Neuron (in vitro differentiated cells): ENCODE data around the gene CABLES2.

Source experiments
- H2AFZ ChIP-seq: one replicate; pipeline ENCODE4 v1.6.1; 2013; ENCODE audit warnings: low read depth, mild to moderate bottlenecking, inconsistent platforms, low read length, moderate library complexity
- H3K27me3 ChIP-seq: one replicate; pipeline ENCODE4 v1.6.1; 2013; ENCODE audit warnings: low read length; ENCODE audit not compliant: insufficient read depth
- H3K36me3 ChIP-seq: one replicate; pipeline ENCODE4 v1.6.1; 2013; ENCODE audit warnings: low read length; ENCODE audit not compliant: insufficient read depth
- H3K4me1 ChIP-seq: one replicate; pipeline ENCODE4 v1.6.1; 2013; ENCODE audit warnings: low read length; ENCODE audit not compliant: insufficient read depth
- H3K4me3 ChIP-seq: 2 replicates; pipeline ENCODE4 v1.5.1; 2013; ENCODE audit warnings: mild to moderate bottlenecking, low read length, moderate library complexity
- H3K9me3 ChIP-seq: one replicate; pipeline ENCODE4 v1.6.1; 2013; ENCODE audit warnings: low read length

CABLES2 gene

DNA sequence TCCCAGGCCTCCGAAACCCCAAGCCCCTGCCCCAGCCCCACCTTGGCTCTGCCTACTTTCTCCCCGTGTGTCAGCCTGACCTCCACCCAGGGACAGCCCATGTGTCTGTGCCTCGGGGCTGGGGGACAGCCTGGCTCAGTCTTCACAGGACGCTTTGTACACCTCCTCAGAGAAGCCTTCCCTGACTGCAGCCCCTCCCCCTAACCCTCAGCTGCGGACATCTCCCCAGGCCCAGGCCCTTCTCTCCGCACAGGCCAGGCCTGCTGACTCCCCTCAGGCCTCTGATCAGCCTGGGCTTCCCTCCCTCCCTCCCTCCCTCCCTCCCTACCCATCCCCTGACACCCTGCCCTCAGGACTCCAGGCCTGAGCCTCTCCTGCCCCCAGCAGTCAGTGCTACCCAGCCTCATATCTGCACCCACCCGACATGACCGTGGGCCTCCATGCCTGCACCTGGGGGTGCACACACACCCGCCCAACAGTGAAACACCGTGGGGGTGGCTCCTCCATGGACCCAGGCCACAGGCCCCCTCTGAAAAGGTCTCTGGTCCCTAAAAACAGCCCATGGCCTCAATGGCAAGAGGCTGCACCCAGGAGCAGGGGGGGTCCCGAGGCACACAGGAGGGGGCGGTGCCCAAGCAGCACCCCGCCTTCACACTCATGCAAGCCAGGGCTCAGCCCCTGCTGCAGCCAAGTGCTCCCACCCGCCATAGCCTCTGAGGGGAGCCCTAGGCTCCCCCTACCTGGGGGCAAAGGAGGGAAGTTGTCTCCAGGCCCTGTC is 52.9 kb downstream of the CABLES2 start:
- Histone ChIP-seq H3K36me3 (peaks cover 28% of the 10 kb centered on the region), H3K9me3 (peaks cover 2% of the 10 kb centered on the region), H3K4me3 (no peak overlapping the region), H3K4me1 (peaks cover 30% of the 10 kb centered on the region), H3K27me3 (no peaks in the 10 kb centered on the region), H2AFZ (no peak overlapping the region)

DNA sequence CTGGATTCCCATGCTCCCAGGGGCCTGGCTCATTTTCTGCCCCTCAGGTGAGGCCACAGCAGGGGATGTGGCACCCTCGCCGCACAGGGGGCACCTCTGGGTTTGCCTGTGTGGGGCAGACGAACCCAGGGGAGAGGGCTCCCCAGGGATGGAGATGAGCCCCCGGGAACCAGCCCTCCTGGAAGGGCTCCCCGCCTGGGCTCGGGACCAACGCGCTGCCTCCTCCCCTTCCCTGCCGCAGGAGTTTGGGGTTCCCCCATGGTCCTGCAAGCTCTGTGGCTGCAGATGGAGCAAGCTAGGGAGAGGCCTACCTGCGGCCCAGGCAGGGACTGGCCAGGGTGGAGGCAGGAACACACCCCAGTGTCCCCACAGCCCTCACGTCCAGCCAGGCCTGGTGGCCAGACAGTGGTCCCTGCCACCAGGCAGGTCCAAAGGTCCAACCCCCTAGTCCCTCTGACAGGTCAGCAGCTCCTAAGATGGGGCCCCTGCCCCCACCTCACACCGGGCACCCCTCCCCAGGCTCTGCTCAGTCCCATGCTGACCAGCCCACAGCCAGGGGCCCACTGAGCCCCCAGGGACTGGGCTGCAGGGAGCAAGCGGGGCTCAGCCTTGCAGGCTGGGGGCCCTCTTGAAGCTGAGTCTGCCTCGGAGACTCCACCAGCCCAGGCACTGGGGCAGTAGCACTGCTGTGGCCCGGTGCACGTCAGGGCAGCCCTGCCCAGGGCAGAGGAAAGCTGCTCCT is 53.6 kb downstream of the CABLES2 start:
- H3K27me3 ChIP-seq: no peaks in the 10 kb centered on the region
- H3K4me1 ChIP-seq: peaks cover 30% of the 10 kb centered on the region
- peaks cover 6% of the 10 kb centered on the region for H3K9me3 ChIP-seq
- peaks cover 29% of the 10 kb centered on the region for H3K36me3 ChIP-seq
- no peak overlapping the region for H2AFZ ChIP-seq
- no peak overlapping the region for H3K4me3 ChIP-seq

DNA sequence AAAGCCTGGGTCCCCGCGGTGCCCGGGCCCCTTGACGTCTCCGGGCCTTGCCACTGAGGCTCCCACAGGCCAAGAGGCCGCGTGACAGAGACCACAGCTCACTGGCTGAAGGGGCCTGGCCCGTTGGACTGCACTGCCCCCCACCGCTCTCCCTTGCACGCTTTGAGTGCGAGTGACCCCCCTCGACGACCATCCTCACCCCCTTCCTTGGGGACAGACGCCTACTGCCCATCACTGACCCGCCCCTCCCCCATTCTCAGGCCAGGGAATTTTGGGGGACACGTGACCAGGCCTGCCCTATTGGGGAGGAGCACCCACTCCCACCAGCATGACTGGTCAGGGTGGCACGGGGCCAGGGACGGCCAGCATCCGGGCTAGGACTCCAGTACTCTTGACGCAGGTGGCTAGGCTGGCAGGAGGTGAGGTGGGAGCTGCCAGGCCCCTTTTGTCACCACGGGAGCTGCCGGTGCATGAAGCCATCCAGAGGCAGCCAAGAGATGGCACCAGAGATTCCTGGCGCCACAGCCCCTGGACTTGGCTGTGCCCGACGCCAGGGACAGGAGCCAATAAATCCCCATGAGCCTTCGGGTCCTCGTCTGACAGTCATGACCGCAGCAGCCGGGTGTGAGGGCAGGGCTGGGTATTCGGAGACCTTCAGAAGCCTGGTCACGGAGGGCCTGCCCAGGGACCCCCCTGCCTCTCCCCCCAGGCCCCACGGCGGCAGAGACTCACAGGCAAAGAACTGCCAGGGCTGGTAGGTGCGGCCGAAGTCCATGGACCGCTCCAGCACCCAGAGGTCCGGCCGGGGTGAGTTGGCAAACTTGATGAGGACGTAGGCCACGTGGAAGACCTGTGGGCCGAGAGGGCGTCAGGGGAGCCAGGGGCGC is 54.4 kb downstream of the CABLES2 start:
- Histone ChIP-seq H3K4me1 (peaks cover 28% of the 10 kb centered on the region), H3K9me3 (peaks cover 8% of the 10 kb centered on the region), H3K4me3 (no peak overlapping the region), H2AFZ (no peak overlapping the region), H3K27me3 (no peaks in the 10 kb centered on the region), H3K36me3 (peaks cover 32% of the 10 kb centered on the region)

DNA sequence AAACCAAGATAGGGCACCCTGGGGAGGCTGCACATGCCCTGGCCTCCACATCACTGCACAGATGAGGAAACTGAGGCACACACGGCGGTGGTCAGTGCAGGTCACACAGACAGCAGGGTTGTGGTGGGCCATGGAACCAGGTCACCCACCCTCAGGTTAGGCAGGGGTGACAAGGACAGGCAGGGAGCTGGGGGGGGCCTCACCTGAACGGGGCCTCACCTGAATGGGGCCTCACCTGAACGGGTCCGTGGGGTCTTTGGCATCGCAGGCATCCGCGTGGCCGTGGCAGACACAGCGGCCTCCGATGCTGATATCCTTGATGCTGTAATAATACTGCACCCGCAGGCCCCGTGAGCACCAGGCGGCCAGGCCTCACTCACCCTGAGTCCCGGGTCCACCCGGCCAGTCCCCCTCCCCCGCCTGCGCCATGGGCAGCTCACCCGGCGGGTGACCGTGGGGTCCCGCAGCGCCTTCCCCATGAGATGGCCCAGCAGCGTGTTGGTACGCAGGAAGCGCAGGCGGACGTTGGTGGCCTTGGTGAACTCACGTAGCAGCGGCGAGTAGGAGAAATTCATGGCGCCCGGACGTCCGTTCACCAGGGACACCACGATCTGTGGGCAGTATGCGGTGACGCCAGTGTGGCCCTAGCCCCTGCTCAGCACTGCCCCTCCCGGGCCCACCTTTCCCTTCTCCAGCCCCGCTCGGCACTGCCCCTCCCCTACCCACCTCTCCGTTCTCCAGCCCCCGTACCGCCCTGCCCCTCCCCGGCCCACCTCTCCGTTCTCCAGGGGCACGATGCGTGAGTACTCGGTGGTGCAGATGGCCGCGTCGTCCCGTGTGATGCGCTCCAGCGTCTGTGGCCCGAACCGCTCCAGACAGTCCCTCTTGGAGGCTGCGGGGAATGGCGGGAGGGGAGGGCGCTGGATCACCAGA is 55.4 kb downstream of the CABLES2 start:
- no peaks in the 10 kb centered on the region for H3K27me3 ChIP-seq
- peaks cover 41% of the 10 kb centered on the region for H3K36me3 ChIP-seq
- H2AFZ ChIP-seq: no peak overlapping the region
- no peak overlapping the region for H3K4me3 ChIP-seq
- peaks cover 19% of the 10 kb centered on the region for H3K4me1 ChIP-seq
- peaks cover 10% of the 10 kb centered on the region for H3K9me3 ChIP-seq

DNA sequence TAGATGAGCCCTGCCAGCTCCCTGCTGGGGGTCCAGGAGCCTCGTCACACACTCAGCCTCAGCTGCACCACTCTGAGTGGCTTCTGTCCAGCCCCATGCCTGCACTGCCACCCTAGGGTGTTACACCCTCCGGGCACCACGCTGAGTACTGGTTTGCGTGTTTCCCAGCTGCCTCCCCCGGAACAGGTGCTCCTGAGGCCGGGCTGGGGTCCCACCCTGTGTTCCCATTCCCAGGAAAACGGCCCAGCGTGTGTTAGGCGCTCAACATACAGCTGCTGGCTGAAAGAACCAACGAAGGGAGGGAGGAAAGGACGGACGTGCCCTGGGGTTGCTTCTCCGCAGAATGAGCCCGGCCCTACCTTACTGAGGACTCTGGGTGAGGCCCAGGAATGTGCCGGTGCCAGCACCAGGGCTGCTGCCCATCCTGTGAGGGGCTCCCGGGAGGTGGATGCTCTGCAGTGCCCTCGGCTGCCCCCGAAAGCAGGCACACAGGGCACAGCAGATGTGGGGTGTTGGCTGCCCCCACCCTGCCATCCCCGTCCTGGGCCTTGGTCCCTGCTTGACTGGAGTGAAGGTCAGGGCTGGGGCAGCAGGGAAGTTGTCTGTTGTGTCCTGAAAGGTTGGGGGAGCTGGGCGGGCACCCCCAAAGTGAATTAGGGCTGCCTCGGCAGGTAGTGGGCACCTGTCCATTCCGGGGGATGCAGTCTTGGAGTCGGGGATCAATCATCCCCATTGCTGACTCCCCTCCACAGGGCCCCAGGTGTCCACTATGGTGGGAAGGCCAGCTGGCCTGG is 56.3 kb downstream of the CABLES2 start:
- peaks cover 10% of the 10 kb centered on the region for H3K4me1 ChIP-seq
- H2AFZ ChIP-seq: no peak overlapping the region
- no peaks in the 10 kb centered on the region for H3K27me3 ChIP-seq
- no peak overlapping the region for H3K4me3 ChIP-seq
- H3K36me3 ChIP-seq: peaks cover 47% of the 10 kb centered on the region
- H3K9me3 ChIP-seq: peaks cover 10% of the 10 kb centered on the region

DNA sequence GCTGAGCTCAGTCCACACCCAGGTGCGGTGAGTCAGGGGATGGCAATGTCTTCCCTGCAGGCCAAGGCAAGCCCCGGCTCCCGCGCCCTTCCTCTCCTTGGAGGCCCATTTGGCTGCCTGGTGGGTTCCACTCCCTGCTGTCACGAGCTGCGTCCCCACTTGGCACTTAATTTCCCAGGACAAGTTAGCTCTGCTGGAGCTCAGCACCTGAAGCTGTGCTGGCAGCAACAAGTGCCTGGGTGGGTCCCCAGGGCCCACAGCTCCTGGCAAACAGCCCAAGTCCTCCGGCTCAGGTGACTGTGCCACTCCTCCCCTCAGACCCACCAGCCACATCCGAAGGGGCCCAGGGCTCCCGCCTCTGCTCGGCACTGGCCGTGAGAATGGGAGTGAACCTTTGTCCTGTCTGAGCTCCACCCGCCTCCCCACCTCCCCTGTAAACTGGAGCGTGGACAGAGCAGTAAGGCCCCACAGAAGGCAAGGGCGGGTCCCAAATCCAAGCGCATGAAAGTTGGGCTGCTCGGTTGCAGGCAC is 56.9 kb downstream of the CABLES2 start:
- Histone ChIP-seq H3K4me1 (peaks cover 4% of the 10 kb centered on the region), H3K9me3 (peaks cover 10% of the 10 kb centered on the region), H2AFZ (no peak overlapping the region), H3K4me3 (no peak overlapping the region), H3K27me3 (no peaks in the 10 kb centered on the region), H3K36me3 (peaks cover 51% of the 10 kb centered on the region)

DNA sequence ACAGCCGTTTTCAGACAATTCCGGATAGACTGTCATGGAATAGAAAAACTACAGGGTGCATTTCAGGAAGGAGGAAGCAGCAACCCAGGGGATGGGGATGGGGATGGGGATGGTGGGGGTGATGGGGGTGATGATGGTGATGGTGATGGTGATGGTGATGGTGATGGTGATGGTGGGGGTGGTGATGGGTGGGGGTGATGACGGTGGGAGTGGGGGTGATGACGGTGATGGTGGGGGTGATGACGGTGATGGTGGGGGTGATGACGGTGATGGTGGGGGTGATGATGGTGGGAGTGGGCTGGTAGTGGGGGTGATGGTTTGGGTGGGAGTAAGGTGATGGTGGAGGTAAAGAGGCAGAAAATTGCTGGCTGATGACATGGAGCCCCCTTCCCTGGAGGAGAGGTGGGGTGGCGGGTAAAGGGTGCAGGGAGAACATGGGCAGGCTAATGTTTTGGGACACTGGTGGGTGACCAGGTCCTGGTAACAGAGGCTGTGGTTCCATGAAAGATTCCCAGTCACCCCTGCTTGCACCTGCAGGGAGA is 57.5 kb downstream of the CABLES2 start:
- Histone ChIP-seq H3K9me3 (peaks cover 10% of the 10 kb centered on the region), H3K4me1 (no peaks in the 10 kb centered on the region), H3K36me3 (peaks cover 51% of the 10 kb centered on the region), H2AFZ (no peak overlapping the region), H3K27me3 (no peaks in the 10 kb centered on the region), H3K4me3 (no peak overlapping the region)

DNA sequence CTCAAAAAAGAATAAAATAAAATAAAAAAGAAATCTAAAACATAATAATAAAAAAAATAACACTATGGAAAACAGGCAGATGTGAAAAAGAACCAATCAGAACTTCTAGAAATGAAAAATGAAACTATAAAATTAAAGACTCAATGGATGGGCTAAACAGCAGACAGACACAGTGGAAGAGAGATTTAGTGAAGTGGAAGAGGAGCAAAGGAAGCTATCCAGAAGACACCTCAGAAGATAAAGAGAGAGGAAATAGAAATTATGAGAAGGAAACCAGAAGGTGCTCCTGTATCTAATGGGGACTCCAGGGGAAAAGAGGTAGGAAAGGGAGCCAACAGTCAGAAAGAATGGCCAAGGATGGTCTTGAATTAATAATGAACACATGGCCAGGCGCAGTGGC is 58.5 kb downstream of the CABLES2 start:
- no peak overlapping the region for H3K4me3 ChIP-seq

DNA sequence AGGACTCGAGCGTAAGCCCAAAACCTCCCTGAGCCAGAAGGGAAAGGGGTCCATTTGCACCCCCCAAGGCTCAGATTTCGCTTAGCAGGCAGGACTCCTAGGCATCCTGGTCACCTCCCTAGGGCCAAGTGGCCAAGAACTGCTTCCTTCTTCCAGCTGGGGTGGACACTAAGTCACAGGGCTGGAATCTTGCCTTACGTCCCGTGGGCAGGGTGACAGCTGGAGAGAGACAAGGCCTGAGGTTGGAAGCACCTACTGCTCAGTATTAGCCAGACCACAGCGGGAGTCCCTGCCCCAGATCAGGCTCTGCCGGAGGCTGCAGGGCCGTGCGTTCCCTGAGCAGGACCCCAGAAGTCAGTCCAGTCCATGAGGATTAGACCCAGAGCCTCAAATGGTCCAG is 59.6 kb downstream of the CABLES2 start:
- peaks cover 10% of the 10 kb centered on the region for H3K9me3 ChIP-seq
- H3K4me3 ChIP-seq: no peak overlapping the region
- no peaks in the 10 kb centered on the region for H3K27me3 ChIP-seq
- no peak overlapping the region for H2AFZ ChIP-seq
- peaks cover 53% of the 10 kb centered on the region for H3K36me3 ChIP-seq
- H3K4me1 ChIP-seq: no peaks in the 10 kb centered on the region

More for the DNA sequence above, 58.5 kb downstream of the CABLES2 start:
- peaks cover 53% of the 10 kb centered on the region for H3K36me3 ChIP-seq
- no peak overlapping the region for H2AFZ ChIP-seq
- H3K27me3 ChIP-seq: no peaks in the 10 kb centered on the region
- peaks cover 10% of the 10 kb centered on the region for H3K9me3 ChIP-seq
- no peaks in the 10 kb centered on the region for H3K4me1 ChIP-seq

DNA sequence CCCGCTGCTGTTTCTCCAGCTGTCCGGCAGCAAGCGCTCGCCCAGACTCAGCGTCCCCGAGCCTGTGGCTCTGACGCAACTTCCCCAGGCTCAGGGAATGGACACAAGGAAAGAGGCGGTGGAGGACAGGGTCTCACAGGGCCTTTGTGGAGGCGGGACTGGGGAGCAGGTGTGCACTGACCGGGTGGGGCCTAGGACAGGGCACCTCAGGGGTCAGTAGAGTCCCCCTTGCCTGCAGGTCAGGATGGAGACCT is 60.0 kb downstream of the CABLES2 start:
- no peaks in the 10 kb centered on the region for H3K27me3 ChIP-seq
- no peak overlapping the region for H2AFZ ChIP-seq
- peaks cover 10% of the 10 kb centered on the region for H3K9me3 ChIP-seq
- H3K4me3 ChIP-seq: no peak overlapping the region
- H3K4me1 ChIP-seq: no peaks in the 10 kb centered on the region
- peaks cover 50% of the 10 kb centered on the region for H3K36me3 ChIP-seq

DNA sequence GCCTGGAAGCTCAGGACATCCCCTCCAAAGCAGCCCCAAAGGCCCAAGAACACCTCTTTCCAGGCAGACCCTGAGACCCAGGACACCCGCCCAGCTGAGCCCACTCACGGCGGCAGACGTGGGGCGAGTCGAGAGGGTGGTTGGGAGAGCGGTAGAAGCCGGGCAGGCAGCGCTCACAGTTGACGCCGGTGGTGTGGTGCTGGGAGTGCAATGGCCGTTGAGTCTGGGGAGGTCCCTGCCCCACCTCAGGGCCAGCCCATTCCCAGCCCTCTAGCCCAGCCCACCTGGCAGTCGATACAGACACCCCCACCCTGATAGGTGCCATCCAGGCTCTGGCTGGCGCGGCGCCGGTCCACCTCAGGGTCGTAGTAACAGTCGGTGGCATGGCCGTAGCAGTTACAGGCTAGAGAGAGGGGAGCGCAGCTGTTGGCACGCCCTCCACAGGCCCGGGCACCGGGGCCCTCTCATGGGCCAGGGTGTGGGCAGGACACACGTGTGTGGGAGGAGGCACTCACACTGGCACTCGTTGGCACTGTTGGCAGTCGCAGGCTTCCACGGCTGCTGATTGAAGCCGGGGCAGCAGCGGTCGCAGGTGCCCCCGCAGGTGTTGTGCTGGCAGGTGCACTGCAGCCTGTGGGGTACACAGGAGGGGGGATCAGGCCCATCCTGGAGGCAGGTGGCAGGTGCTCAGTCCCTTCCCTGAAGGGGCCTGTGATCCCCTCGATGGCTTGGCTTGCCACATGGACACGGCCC is 60.5 kb downstream of the CABLES2 start:
- H3K4me1 ChIP-seq: no peaks in the 10 kb centered on the region
- H2AFZ ChIP-seq: no peak overlapping the region
- H3K36me3 ChIP-seq: peaks cover 44% of the 10 kb centered on the region
- no peak overlapping the region for H3K4me3 ChIP-seq
- H3K27me3 ChIP-seq: no peaks in the 10 kb centered on the region
- peaks cover 10% of the 10 kb centered on the region for H3K9me3 ChIP-seq
